T-helper 1 cell treated with Interleukin-12 subunit alpha and Interleukin-12 subunit beta and Interleukin-4 antibody, amounts not matched to agents 30 ng/mL and 1 ng/mL, for 36 hours (primary cell): ENCODE measurements around the gene UVSSA. TPM values are rescaled to one million over a fixed set of nuclear protein-coding genes. Genes with fewer than 3 reads are reported as not detected.

Experiments used
- intact Hi-C: fragments of 100-400 bp; cut with micrococcal nuclease; formaldehyde crosslinking; loops from one replicate; pipeline ENCODE4 v1.15.1; 2024
- total RNA-seq: library from RNA; stranded (reverse); gene quantifications from 2 replicates; pipeline ENCODE4 v1.2.3, GENCODE V29; 2022

UVSSA gene
- total RNA-seq, 1 donor from 2014 or later: 25.4 TPM

- intact Hi-C loops: loop anchor here (5.0 kb wide), 4 partner anchors 416 to 566 kb away; partner anchors contain the start of genes GAK, LETM1, NSD2 and TMEM175
These were observed 1.1 kb downstream of the UVSSA start for GRCh38 chr4:1348014-1348513.

GRCh38 chr4:1348746-1349145 lies 1.7 kb downstream of the UVSSA start:
- intact Hi-C loops: loop anchor here (5.0 kb wide), 4 partner anchors 416 to 566 kb away; partner anchors contain the start of genes GAK, LETM1, NSD2 and TMEM175

- intact Hi-C loops: loop anchor here (5.0 kb wide), 4 partner anchors 417 to 567 kb away; partner anchors contain the start of genes GAK, LETM1, NSD2 and TMEM175
These were observed 2.6 kb downstream of the UVSSA start for GRCh38 chr4:1349359-1350168.

- intact Hi-C loops: no loop called here
These were observed 3.1 kb downstream of the UVSSA start for GRCh38 chr4:1350169-1350520.

GRCh38 chr4:1351854-1352566 lies 5.0 kb downstream of the UVSSA start:
- intact Hi-C loops: loop anchor here (1.0 kb wide), 5 partner anchors 62 to 222 kb away; no protein-coding TSS in a partner anchor

- intact Hi-C loops: no loop called here
These were observed 5.5 kb downstream of the UVSSA start for GRCh38 chr4:1352567-1352900.

GRCh38 chr4:1353186-1354055 lies 6.4 kb downstream of the UVSSA start:
- intact Hi-C loops: no loop called here

GRCh38 chr4:1354136-1354982 lies 7.4 kb downstream of the UVSSA start:
- intact Hi-C loops: no loop called here

GRCh38 chr4:1354983-1355275 lies 7.9 kb downstream of the UVSSA start:
- intact Hi-C loops: no loop called here

- intact Hi-C loops: no loop called here
These were observed 8.4 kb downstream of the UVSSA start for GRCh38 chr4:1355378-1355777.

- intact Hi-C loops: loop anchor here (2.0 kb wide), 1 partner anchor 156 kb away; no protein-coding TSS in a partner anchor
These were observed 9.4 kb downstream of the UVSSA start for GRCh38 chr4:1356181-1356998.

GRCh38 chr4:1357356-1358248 lies 10.6 kb downstream of the UVSSA start:
- intact Hi-C loops: loop anchor here (2.0 kb wide), 1 partner anchor 155 kb away; no protein-coding TSS in a partner anchor

- intact Hi-C loops: no loop called here
These were observed 11.6 kb downstream of the UVSSA start for GRCh38 chr4:1358421-1359143.

- intact Hi-C loops: no loop called here
These were observed 12.1 kb downstream of the UVSSA start for GRCh38 chr4:1359144-1359501.

GRCh38 chr4:1359976-1360375 lies 13.0 kb downstream of the UVSSA start:
- intact Hi-C loops: no loop called here

- intact Hi-C loops: no loop called here
These were observed 13.6 kb downstream of the UVSSA start for GRCh38 chr4:1360423-1361283.

GRCh38 chr4:1361431-1361830 lies 14.4 kb downstream of the UVSSA start:
- intact Hi-C loops: no loop called here
